H1 (cell line): Measurements from ENCODE around the gene CROCC2. TPM values are rescaled to one million over a fixed set of nuclear protein-coding genes. Genes with fewer than 3 reads are reported as not detected.

ENCODE experiments used
- CTCF ChIA-PET: fragments of 300-600 bp; sonication (Branson Sonifier 250); formaldehyde crosslinking; loops from one replicate; lab custom pipeline; 2021; ENCODE audit not compliant: partially characterized antibody; lab: Charles Lee
- POLR2A ChIA-PET: fragments of 300-600 bp; sonication (Branson Sonifier 250); formaldehyde crosslinking; loops from one replicate; lab custom pipeline; 2021; ENCODE audit warnings: inconsistent platforms; ENCODE audit not compliant: partially characterized antibody; lab: Charles Lee
- DNase-seq, 2 experiments: peaks; one replicate each; pipeline versions ENCODE4 v3.0.0 to v3.0.0-alpha.2; 2010 to 2022; ENCODE audit warnings: low spot score in 2 of 2, low read depth in 1 of 2, mixed read lengths in 1 of 2
- FAIRE-seq: peaks from 2 replicates; lab custom pipeline; 2011; peaks lifted over from hg19 to GRCh38; lab: Jason Lieb, UNC
- H2AFZ ChIP-seq: 2 replicates; pipeline ENCODE4 v1.8.1; 2012; ENCODE audit warnings: low read length, inconsistent platforms
- H2AK5ac ChIP-seq: 2 replicates; pipeline ENCODE4 v1.6.1; 2013; ENCODE audit warnings: low read depth, low read length
- H2BK120ac ChIP-seq: replicated peaks from 2 replicates; pipeline ENCODE3; 2013; ENCODE audit warnings: low read depth, low read length, inconsistent platforms
- H2BK12ac ChIP-seq: 2 replicates; pipeline ENCODE4 v1.6.1; 2013; ENCODE audit warnings: low read depth, low read length
- H2BK15ac ChIP-seq: 2 replicates; pipeline ENCODE4 v1.6.1; 2013; ENCODE audit warnings: low read length
- H2BK20ac ChIP-seq: 2 replicates; pipeline ENCODE4 v1.6.1; 2013; ENCODE audit warnings: low read length
- H2BK5ac ChIP-seq: 2 replicates; pipeline ENCODE4 v1.6.1; 2013; ENCODE audit warnings: low read depth, low read length
- H3K14ac ChIP-seq: 2 replicates; pipeline ENCODE4 v1.6.1; 2013; ENCODE audit warnings: inconsistent platforms; ENCODE audit not compliant: insufficient read length
- H3K18ac ChIP-seq: 2 replicates; pipeline ENCODE4 v1.6.1; 2013; ENCODE audit warnings: low read length; ENCODE audit errors: extremely low read depth
- H3K23ac ChIP-seq: 2 replicates; pipeline ENCODE4 v1.6.1; 2013; ENCODE audit warnings: inconsistent platforms; ENCODE audit not compliant: insufficient read length
- H3K23me2 ChIP-seq: 2 replicates; pipeline ENCODE4 v1.6.1; 2013; ENCODE audit warnings: low read depth, low read length
- H3K27ac ChIP-seq: 2 replicates; pipeline ENCODE4 v1.6.1; 2011; ENCODE audit warnings: low read depth, low read length, inconsistent platforms
- H3K27me3 ChIP-seq, 4 experiments: replicated peaks in 1 of 4; 1 replicate in 1 of 4; 2 replicates in 3 of 4; pipeline versions ENCODE4 v1.6.1 to v1.8.1; 2011 to 2013; ENCODE audit warnings: low read length in 3 of 4, mild to moderate bottlenecking in 3 of 4, inconsistent platforms in 2 of 4, mixed read lengths in 2 of 4, moderate library complexity in 1 of 4; ENCODE audit not compliant: control insufficient read depth in 3 of 4, insufficient read depth in 3 of 4; ENCODE audit errors: extremely low read depth in 1 of 4
- H3K36me3 ChIP-seq, 4 experiments: 2 replicates each; pipeline versions ENCODE4 v1.6.1 to v1.8.1; 2011 to 2013; ENCODE audit warnings: mild to moderate bottlenecking in 4 of 4, low read length in 3 of 4, moderate library complexity in 2 of 4, control low read depth in 1 of 4, inconsistent platforms in 1 of 4; ENCODE audit not compliant: insufficient read depth in 4 of 4, control insufficient read depth in 2 of 4
- H3K4ac ChIP-seq: replicated peaks from 2 replicates; pipeline ENCODE3; 2013; ENCODE audit warnings: low read length, low read depth, mixed read lengths, inconsistent platforms; ENCODE audit not compliant: insufficient read length
- H3K4me1 ChIP-seq, 4 experiments: replicated peaks in 1 of 4; 1 replicate in 1 of 4; 2 replicates in 3 of 4; pipeline versions ENCODE4 v1.6.1 to v1.8.1; 2011 to 2013; ENCODE audit warnings: low read length in 3 of 4, inconsistent platforms in 2 of 4, mixed read lengths in 1 of 4; ENCODE audit not compliant: insufficient read depth in 4 of 4, control insufficient read depth in 3 of 4
- H3K4me2 ChIP-seq, 2 experiments: 2 replicates each; pipeline versions ENCODE4 v1.6.1 to v1.8.1; 2011 to 2013; ENCODE audit warnings: low read depth in 2 of 2, low read length in 2 of 2, control low read depth in 1 of 2, inconsistent platforms in 1 of 2, mild to moderate bottlenecking in 1 of 2; ENCODE audit not compliant: insufficient read depth in 1 of 2
- H3K4me3 ChIP-seq, 4 experiments: fragments of 200-600, 300-600 bp in 1 of 4; sonication (generic), shearing (Covaris generic), sonication (Bioruptor Twin) in 1 of 4; 2 replicates each; pipeline versions ENCODE4 v1.5.1 to v1.8.1; 2011 to 2016; ENCODE audit warnings: low read length in 4 of 4, low read depth in 3 of 4, control low read depth in 2 of 4, inconsistent platforms in 2 of 4, mild to moderate bottlenecking in 2 of 4, mixed read lengths in 1 of 4, moderate library complexity in 1 of 4; ENCODE audit not compliant: insufficient read depth in 2 of 4; ENCODE audit errors: extremely low read depth in 1 of 4
- H3K56ac ChIP-seq: replicated peaks from 2 replicates; pipeline ENCODE3; 2013; ENCODE audit warnings: low read depth, mild to moderate bottlenecking, mixed read lengths, low read length, inconsistent platforms; ENCODE audit not compliant: insufficient read length
- H3K79me1 ChIP-seq: 2 replicates; pipeline ENCODE4 v1.6.1; 2013; ENCODE audit warnings: low read depth, low read length, control low read depth
- H3K79me2 ChIP-seq, 2 experiments: 2 replicates each; pipeline versions ENCODE4 v1.6.1 to v1.8.1; 2012 to 2013; ENCODE audit warnings: low read length in 2 of 2, mild to moderate bottlenecking in 2 of 2, inconsistent platforms in 1 of 2; ENCODE audit not compliant: insufficient read depth in 2 of 2, control insufficient read depth in 1 of 2
- H3K9ac ChIP-seq, 4 experiments: replicated peaks in 1 of 4; 1 replicate in 1 of 4; 2 replicates in 3 of 4; pipeline versions ENCODE4 v1.6.1 to v1.8.1; 2011 to 2013; ENCODE audit warnings: low read depth in 3 of 4, low read length in 3 of 4, control low read depth in 2 of 4, mild to moderate bottlenecking in 2 of 4, moderate library complexity in 2 of 4, inconsistent platforms in 1 of 4; ENCODE audit errors: extremely low read depth in 1 of 4
- H3K9me3 ChIP-seq, 2 experiments: 2 replicates each; pipeline versions ENCODE4 v1.6.1 to v1.8.1; 2012 to 2013; ENCODE audit warnings: mild to moderate bottlenecking in 2 of 2, moderate library complexity in 2 of 2, control low read depth in 1 of 2, inconsistent platforms in 1 of 2, low read depth in 1 of 2, low read length in 1 of 2, mixed read lengths in 1 of 2; ENCODE audit not compliant: insufficient read depth in 2 of 2
- H4K20me1 ChIP-seq, 2 experiments: replicated peaks in 1 of 2; 2 replicates each; pipeline versions ENCODE3 to v1.8.1; 2011 to 2013; ENCODE audit warnings: inconsistent platforms in 2 of 2, low read length in 2 of 2, mild to moderate bottlenecking in 1 of 2; ENCODE audit not compliant: insufficient read depth in 2 of 2, control insufficient read depth in 1 of 2
- H4K5ac ChIP-seq: 2 replicates; pipeline ENCODE4 v1.6.1; 2013; ENCODE audit warnings: low read length, low read depth, mixed read lengths, inconsistent platforms; ENCODE audit not compliant: insufficient read length
- H4K8ac ChIP-seq: 2 replicates; pipeline ENCODE4 v1.8.0; 2013; ENCODE audit warnings: mild to moderate bottlenecking, moderate library complexity, low read length, inconsistent platforms; ENCODE audit not compliant: insufficient read depth; ENCODE audit errors: extremely low read depth
- H4K91ac ChIP-seq: replicated peaks from 2 replicates; pipeline ENCODE3; 2013; ENCODE audit warnings: low read length, mixed read lengths, inconsistent platforms; ENCODE audit not compliant: insufficient read length
- EGR1 ChIP-seq: IDR thresholded peaks from 2 replicates; pipeline ENCODE4 v1.6.1; 2011; ENCODE audit warnings: low read depth, low read length, borderline replicate concordance
- YY1 ChIP-seq: IDR thresholded peaks from 2 replicates; pipeline ENCODE4 v1.6.1; 2011; ENCODE audit warnings: low read depth, mild to moderate bottlenecking, low read length
- WGBS, 2 experiments: shearing (Covaris generic) in 1 of 2; methylation state at CpG; one replicate each; pipeline versions ENCODE4 v1.1.6 to v1.1.7; 2013 to 2015; ENCODE audit warnings: low lambda C conversion rate in 2 of 2, mixed read lengths in 2 of 2, inconsistent platforms in 1 of 2, low coverage in 1 of 2, missing lambda C conversion rate in 1 of 2; ENCODE audit not compliant: insufficient replicate concordance in 2 of 2, insufficient coverage in 1 of 2, insufficient read length in 1 of 2; ENCODE audit errors: extremely low coverage in 1 of 2, missing lambda C conversion rate in 1 of 2; 5-methylcytosine and 5-hydroxymethylcytosine counted together
- polyA plus RNA-seq, 7 experiments: library from polyadenylated mRNA; depleted of rRNA in 3 of 7; stranded (reverse) in 5 of 7; unstranded in 2 of 7; fragments of >200 nt in 5 of 7; fragments of 200-250 nt in 2 of 7; gene quantifications; 1 replicate in 5 of 7; 2 replicates in 1 of 7; 4 replicates in 1 of 7; pipeline versions ENCODE4 v1.2.1 to v1.2.3, GENCODE V29; 2011 to 2013; ENCODE audit warnings: missing spikeins in 2 of 7, mixed read lengths in 2 of 7
- total RNA-seq: library from RNA; stranded (reverse); fragmentation: NEBNext Ultra II Directional; extraction: Animal tissue kit (Norgen Biotek cat#: 25700); gene quantifications from 2 replicates; pipeline ENCODE4 v1.2.1, GENCODE V29; 2021

The CROCC2 gene
- total and polyA plus RNA-seq, 2 of the 8 experiments (the other 6 are each of a cell fraction or from before 2014, with no cell fraction given), result not detected

DNA sequence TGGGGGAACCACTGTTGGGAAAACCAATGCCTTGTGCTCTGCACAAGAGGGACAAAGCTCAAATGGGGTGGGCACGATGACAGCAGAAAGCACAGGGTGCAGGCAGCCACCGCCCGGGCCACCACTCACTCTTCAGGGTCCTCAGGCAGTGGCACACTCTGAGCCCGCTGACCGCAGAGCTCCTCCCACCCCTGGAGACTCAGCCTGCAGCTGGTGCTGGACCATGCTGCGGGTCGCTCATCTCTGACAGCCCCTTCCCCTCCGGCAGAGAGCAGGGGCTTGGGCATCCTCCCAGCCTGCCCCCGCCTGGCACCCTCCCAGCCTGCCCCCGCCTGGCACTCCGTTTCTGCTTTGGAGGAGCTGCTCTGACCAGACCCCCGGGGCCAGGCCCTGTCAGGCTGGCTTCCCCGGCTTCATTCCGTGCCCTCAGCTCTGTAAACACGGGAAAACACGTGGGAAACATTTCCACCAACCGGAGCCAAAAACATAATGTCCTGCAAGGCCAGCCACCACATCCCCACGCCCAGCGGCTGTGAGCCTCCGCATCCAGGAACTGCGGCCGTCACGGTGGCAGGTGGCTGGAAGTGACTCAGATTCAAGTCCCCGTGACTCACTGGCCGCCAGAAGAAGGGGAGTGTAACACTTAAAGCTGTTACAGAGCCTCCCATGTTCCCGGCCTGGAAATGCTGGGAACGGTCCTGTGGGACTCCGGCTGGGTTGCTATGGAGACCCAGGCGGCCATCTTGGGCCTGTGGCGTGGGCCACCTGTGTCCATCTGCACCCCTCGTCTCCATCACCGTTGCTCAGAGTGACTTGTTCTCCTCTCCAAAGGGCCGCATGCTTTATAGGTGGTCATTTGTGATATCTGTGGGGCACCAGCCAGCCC is 85.5 kb downstream of the CROCC2 start:
- Histone ChIP-seq H3K4me2 (no peak overlapping the region), H2AFZ (no peak overlapping the region), H4K5ac (no peak overlapping the region), H3K4me1 (no peaks in the 10 kb centered on the region; a peak in 1 of 7 replicates), H2BK15ac (no peak overlapping the region), H3K18ac (no peak overlapping the region), H4K91ac (no peak overlapping the region), H3K9me3 (peaks cover 6 to 21% of the 10 kb centered on the region in 2 experiments; a peak in 3 of 4 replicates), H3K14ac (no peak overlapping the region), H3K9ac (no peak overlapping the region), H2BK12ac (no peak overlapping the region), H3K27ac (no peak overlapping the region), H3K56ac (no peak overlapping the region), H3K27me3 (no peaks in the 10 kb centered on the region; a peak in 1 of 7 replicates), H2BK20ac (no peak overlapping the region), H2AK5ac (no peak overlapping the region), H4K20me1 (peaks cover 0 to 2% of the 10 kb centered on the region in 2 experiments), H2BK5ac (no peak overlapping the region), H3K79me1 (no peaks in the 10 kb centered on the region), H3K4ac (no peak overlapping the region), H3K23me2 (no peaks in the 10 kb centered on the region), H3K23ac (no peak overlapping the region), H2BK120ac (no peak overlapping the region), H3K4me3 (no peak overlapping the region), H3K36me3 (no peaks in the 10 kb centered on the region), H4K8ac (peak overlapping the region; percentile 51; the same call in 1 of the 2 replicates), H3K79me2 (no peaks in the 10 kb centered on the region)
- FAIRE-seq (no peak), DNase-seq (peak in 1 of 2 experiments; percentile 43)
- POLR2A ChIA-PET, result no interaction called here
- 90% methylated on average over 29 of the region's 33 CpGs; no CpG with 5 or more reads in 1 of the 2 experiments for WGBS, 2 experiments
- TF ChIP-seq EGR1, result no peak
- peak; percentile 85 for TF ChIP-seq YY1
- CTCF ChIA-PET, result interaction anchor here (1.5 kb wide), 2 partner anchors 77 to 155 kb away, joined by 3 read pairs; no protein-coding TSS in a partner anchor
